ENCODE data around the gene PHYKPL. TPM values are rescaled to one million over a fixed set of nuclear protein-coding genes. Genes with fewer than 3 reads are reported as not detected.

Gene PHYKPL
- total and polyA plus RNA-seq, 2 of the 8 experiments (the other 6 are each of a cell fraction or from before 2014, with no cell fraction given): 25.1 to 32.1 TPM

DNA sequence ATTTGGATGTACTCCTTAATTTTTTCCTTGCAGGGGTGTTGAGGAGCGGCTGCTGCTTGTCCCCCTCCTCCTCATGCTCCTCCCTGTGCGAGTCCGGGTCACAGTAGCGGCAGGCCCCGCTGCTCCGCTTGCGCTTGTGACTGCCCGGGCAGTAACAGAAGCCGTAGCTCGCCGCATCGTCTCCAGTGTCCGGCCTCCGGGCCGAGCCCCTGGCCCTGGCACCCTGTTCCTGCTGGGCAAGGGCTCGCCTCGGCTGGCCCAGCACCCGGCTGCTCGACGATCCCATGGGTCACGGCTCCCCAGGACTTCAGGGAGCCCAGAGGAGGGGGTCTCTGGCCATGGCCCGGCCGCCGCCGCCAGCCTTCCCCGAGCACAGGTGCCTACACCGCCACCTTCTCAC, 45.6 kb downstream of the PHYKPL start, which contains the start of gene GMCL2 (continued):
- TF ChIP-seq ASH2L (IDR thresholded peaks at IDR 0.05; ENCODE audit: low read length): no peak
- TF ChIP-seq, protein P1, sequence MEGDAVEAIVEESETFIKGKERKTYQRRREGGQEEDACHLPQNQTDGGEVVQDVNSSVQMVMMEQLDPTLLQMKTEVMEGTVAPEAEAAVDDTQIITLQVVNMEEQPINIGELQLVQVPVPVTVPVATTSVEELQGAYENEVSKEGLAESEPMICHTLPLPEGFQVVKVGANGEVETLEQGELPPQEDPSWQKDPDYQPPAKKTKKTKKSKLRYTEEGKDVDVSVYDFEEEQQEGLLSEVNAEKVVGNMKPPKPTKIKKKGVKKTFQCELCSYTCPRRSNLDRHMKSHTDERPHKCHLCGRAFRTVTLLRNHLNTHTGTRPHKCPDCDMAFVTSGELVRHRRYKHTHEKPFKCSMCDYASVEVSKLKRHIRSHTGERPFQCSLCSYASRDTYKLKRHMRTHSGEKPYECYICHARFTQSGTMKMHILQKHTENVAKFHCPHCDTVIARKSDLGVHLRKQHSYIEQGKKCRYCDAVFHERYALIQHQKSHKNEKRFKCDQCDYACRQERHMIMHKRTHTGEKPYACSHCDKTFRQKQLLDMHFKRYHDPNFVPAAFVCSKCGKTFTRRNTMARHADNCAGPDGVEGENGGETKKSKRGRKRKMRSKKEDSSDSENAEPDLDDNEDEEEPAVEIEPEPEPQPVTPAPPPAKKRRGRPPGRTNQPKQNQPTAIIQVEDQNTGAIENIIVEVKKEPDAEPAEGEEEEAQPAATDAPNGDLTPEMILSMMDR (IDR thresholded peaks at IDR 0.05; ENCODE audit: control extremely low read depth in 1 of 3, insufficient read depth in 1 of 3, low read depth in 1 of 3, low read length in 3 of 3): no peak
- TF ChIP-seq, protein P2, sequence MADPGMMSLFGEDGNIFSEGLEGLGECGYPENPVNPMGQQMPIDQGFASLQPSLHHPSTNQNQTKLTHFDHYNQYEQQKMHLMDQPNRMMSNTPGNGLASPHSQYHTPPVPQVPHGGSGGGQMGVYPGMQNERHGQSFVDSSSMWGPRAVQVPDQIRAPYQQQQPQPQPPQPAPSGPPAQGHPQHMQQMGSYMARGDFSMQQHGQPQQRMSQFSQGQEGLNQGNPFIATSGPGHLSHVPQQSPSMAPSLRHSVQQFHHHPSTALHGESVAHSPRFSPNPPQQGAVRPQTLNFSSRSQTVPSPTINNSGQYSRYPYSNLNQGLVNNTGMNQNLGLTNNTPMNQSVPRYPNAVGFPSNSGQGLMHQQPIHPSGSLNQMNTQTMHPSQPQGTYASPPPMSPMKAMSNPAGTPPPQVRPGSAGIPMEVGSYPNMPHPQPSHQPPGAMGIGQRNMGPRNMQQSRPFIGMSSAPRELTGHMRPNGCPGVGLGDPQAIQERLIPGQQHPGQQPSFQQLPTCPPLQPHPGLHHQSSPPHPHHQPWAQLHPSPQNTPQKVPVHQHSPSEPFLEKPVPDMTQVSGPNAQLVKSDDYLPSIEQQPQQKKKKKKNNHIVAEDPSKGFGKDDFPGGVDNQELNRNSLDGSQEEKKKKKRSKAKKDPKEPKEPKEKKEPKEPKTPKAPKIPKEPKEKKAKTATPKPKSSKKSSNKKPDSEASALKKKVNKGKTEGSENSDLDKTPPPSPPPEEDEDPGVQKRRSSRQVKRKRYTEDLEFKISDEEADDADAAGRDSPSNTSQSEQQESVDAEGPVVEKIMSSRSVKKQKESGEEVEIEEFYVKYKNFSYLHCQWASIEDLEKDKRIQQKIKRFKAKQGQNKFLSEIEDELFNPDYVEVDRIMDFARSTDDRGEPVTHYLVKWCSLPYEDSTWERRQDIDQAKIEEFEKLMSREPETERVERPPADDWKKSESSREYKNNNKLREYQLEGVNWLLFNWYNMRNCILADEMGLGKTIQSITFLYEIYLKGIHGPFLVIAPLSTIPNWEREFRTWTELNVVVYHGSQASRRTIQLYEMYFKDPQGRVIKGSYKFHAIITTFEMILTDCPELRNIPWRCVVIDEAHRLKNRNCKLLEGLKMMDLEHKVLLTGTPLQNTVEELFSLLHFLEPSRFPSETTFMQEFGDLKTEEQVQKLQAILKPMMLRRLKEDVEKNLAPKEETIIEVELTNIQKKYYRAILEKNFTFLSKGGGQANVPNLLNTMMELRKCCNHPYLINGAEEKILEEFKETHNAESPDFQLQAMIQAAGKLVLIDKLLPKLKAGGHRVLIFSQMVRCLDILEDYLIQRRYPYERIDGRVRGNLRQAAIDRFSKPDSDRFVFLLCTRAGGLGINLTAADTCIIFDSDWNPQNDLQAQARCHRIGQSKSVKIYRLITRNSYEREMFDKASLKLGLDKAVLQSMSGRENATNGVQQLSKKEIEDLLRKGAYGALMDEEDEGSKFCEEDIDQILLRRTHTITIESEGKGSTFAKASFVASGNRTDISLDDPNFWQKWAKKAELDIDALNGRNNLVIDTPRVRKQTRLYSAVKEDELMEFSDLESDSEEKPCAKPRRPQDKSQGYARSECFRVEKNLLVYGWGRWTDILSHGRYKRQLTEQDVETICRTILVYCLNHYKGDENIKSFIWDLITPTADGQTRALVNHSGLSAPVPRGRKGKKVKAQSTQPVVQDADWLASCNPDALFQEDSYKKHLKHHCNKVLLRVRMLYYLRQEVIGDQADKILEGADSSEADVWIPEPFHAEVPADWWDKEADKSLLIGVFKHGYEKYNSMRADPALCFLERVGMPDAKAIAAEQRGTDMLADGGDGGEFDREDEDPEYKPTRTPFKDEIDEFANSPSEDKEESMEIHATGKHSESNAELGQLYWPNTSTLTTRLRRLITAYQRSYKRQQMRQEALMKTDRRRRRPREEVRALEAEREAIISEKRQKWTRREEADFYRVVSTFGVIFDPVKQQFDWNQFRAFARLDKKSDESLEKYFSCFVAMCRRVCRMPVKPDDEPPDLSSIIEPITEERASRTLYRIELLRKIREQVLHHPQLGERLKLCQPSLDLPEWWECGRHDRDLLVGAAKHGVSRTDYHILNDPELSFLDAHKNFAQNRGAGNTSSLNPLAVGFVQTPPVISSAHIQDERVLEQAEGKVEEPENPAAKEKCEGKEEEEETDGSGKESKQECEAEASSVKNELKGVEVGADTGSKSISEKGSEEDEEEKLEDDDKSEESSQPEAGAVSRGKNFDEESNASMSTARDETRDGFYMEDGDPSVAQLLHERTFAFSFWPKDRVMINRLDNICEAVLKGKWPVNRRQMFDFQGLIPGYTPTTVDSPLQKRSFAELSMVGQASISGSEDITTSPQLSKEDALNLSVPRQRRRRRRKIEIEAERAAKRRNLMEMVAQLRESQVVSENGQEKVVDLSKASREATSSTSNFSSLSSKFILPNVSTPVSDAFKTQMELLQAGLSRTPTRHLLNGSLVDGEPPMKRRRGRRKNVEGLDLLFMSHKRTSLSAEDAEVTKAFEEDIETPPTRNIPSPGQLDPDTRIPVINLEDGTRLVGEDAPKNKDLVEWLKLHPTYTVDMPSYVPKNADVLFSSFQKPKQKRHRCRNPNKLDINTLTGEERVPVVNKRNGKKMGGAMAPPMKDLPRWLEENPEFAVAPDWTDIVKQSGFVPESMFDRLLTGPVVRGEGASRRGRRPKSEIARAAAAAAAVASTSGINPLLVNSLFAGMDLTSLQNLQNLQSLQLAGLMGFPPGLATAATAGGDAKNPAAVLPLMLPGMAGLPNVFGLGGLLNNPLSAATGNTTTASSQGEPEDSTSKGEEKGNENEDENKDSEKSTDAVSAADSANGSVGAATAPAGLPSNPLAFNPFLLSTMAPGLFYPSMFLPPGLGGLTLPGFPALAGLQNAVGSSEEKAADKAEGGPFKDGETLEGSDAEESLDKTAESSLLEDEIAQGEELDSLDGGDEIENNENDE (IDR thresholded peaks at IDR 0.05; ENCODE audit: insufficient replicate concordance, low read length): no peak
- no peak for TF ChIP-seq MAFK (IDR thresholded peaks at IDR 0.05; ENCODE audit: low read depth, low read length)
- TF ChIP-seq, protein P3, sequence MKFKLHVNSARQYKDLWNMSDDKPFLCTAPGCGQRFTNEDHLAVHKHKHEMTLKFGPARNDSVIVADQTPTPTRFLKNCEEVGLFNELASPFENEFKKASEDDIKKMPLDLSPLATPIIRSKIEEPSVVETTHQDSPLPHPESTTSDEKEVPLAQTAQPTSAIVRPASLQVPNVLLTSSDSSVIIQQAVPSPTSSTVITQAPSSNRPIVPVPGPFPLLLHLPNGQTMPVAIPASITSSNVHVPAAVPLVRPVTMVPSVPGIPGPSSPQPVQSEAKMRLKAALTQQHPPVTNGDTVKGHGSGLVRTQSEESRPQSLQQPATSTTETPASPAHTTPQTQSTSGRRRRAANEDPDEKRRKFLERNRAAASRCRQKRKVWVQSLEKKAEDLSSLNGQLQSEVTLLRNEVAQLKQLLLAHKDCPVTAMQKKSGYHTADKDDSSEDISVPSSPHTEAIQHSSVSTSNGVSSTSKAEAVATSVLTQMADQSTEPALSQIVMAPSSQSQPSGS (IDR thresholded peaks at IDR 0.05; ENCODE audit: low read length): no peak
